DMS53 (cell line): Measurements from ENCODE around the gene NTRK2.

Experiments used
- DNase-seq: peaks from one replicate; lab custom pipeline; 2025; lab: John Stamatoyannopoulos, UW

NTRK2 gene

DNA sequence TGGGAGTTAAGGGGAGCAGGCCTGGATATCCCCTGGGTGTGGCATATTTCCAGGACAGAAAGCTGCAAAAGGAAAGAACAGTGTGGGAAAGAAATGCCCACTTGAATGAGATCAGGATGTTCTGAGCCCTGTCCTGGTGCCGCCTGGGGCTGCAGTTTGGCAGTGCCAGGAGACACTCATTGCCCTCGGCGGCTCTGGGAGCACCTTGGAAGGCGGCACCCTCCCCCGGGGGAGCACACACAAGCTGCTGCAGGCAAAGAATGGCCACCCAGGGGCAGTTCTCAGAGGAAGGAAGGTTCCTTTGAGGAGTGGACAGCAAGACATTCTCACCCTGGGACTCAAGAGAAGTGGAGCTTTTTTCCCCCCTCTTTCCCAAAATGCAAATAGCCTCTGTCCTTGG, 305.3 kb downstream of the NTRK2 start:
- DNase-seq = no peak

DNA sequence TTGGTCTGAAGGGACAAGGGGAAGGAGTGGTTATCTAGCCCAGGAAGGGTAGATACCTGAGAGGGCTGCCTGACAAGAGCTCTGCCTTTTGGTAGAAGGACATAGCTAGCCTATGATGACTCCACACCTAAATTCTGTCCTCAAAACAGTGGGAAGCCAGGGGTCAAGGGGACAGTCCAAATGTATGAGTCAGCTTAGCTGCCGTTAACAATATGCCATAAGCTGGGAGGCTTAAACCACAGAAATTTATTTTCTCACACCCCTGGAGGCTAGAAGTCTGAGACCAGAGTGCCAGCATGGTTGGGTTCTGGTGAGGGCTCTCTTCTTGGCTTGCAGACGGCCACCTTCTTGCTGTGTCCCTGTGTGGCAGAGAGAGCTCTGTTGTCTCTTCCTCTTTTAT, 306.4 kb downstream of the NTRK2 start:
- DNase-seq = no peak

DNA sequence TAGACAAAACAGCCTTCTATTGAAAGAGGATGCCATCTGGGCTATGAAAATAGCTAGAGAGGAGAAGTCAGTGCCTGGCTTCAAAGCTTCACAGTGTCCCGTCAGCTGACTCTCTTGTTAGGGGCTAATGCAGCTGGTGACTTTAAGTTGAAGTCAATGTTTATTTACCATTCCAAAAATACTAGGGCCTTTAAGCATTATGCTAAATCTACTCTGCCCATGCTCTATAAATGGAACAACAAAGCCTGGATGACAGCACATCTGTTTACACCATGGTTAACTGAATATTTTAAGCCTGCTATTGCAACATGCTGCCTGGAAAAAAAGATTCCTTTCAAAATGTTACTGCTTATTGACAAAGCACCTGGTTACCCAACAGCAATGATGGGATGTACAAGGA, 309.1 kb downstream of the NTRK2 start:
- no peak for DNase-seq

DNA sequence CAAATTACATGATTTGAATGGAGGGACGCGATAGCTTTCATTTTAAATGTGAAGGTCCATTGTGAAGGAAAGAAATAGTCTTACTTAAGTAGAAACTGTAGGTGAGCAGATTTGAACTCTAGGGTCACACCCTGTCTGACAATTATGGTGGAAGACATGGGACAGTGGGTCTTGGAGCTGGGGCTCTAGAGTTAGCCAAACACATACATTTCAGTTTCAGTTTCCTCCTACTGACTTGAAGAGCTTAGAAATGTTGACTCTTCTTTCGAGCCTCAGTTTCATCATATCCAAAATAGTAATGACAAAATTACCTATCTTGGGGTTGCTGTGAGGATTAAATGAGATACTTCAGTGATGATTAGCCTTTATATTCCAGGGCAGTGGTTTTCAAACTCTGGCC, 314.2 kb downstream of the NTRK2 start:
- no peak for DNase-seq

DNA sequence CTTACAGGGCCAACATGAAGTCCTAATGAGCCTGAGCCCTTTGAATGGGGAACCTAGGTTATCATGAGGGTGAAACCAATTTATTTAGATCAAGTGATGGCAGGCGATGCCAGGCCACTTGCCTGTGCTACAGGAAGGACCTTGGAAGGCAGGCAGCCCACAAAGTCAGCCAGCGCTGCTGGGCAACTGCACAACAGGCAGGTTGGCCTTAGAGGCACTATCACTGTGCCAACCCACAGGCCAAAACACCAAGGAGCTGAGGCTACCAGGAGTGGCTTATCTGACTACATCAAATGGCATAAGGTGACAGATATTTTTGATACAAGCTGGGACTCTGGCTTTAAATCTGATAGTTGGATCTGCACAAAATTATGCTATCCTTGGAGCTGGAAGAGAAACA, 319.1 kb downstream of the NTRK2 start:
- DNase-seq = no peak

DNA sequence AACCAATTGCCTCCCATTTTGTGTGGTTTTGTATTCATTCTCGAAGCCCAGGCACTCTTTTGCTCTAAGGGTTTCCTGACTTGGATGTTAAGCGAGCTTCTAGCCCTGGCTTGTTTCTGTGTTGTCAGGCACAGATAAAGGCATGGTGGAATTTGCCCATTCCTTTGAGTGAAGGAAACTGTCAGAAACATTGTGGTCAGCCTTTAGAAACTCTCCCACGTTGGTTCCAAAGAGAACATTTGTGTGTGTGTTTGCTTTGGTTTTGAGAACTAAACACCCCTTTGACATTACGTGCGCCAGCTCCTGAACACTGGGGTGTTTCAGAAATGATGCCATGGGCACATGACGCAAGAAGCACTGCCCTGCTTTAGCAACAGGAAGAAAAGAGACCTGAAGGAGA, 320.9 kb downstream of the NTRK2 start:
- no peak for DNase-seq

DNA sequence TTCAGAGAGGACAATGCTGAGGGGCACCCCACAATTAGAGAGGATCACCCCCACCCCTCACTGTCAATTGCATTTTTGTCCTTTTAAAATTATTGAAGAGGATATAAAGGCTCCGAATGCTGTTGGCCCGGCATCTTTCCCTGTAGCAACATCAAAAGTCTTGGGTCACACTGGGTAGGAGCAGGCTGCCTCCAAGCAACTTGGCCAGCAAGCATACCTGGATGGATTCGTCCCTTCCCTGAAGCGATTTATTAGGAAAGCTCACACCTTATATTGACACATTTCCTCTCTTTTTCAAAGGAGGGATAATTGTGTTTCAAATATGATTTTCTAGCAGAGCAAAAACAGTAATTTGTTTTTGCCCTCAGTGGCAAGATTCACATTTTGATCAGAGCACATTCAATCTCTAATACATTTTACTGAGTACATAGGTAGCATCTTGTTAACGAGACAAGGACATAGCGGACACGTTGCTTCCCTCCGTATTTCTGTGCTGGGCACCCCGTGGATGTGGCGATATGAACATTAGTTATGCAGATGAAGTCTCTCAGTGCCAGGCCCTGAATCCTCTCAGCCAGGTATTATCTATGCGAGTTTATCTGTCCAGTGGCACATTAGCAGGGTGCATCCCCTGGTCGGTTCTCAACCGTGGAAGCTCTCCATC, 321.5 kb downstream of the NTRK2 start:
- DNase-seq = no peak

DNA sequence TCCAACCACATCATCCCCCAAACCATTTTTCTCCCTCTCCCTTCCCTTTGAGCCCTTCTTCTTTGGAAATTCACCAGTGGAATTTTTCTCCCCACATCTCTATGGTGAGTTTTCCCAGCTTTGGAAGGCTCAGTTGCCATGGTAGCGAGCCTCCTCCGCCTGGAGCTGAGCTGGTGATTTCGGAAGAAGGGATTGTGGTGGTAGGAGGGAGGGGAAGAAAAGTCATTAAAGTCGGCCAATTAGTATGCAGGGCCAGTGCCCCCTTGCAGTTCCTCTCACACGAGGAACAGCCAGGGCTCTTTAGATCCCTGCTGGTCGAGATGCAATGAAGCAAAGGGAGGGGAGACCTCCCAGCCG, 322.0 kb downstream of the NTRK2 start:
- no peak for DNase-seq

DNA sequence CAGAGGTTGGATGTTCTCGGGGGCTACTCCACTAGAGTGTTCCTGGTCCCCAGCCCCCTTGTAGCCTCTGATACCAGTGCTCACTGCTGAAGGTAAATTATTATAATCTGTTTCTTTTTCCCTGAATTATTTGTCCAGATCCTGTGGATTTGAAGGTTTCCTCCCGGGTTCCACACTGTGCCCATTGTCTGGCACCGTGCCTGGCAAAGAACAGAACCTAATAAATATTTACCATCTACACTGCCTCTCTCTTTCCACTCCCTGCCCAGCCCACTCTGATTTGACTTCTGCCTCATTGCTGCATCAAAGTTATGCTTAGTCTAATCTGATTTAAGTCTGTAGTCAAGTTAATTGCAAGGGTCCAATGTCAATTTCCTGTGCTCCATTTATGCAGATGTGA, 322.9 kb downstream of the NTRK2 start:
- no peak for DNase-seq

DNA sequence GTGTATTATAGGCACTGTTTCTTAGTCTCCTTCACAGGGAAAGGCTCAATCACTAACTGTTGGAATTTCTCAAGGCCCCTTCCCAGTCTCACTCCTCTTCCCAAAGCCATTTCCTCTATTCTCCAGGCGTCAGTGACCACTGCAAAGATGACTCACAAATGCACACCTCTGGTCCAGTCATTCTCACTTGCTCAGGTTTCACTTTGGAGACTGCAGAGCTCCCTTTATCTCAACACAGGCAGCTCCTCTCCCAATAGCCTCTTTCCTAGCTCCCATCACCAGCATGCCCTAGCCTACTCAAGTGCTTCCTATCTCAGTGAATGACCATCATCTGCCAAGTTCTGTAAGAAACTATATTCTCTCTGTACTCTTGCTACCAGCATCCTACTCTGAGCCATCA, 323.6 kb downstream of the NTRK2 start:
- no peak for DNase-seq

DNA sequence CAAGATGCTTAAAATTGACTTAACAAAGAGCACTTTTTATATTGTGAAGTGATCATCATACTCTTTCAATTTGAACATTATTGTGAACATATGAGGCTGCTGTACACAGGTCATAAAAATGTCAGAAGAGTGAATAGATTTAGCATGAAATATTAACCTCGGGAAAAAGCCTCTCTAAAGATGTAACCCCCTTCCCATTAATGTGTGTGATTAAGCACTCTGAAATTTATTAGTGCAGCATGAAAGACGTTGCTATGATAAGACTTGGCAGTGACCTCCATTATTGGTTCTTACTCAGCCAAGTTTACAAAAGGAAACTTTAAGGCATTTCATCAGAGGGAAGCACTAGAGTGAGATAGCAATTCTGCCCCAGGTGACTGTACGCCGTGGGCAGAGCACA, 326.5 kb downstream of the NTRK2 start:
- DNase-seq = no peak

DNA sequence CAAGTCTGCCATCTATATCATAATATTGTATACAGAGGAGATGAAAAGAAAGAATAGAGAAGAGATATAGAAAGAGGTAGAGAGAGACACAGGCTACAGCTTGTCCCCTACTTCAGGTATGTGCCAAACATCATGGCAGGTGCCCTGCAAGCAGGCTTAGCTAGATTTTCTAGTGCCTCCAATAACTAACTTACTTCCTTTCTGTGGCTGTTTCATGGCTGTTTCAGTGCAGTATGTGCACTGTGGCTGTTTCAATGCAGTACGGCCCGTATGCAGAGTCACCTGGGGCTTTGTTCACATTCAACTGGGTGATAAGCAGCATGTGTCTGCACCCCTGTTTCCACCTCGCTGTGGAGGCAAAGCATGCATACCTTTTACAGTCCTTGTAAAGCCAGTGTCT, 327.2 kb downstream of the NTRK2 start:
- DNase-seq = no peak

DNA sequence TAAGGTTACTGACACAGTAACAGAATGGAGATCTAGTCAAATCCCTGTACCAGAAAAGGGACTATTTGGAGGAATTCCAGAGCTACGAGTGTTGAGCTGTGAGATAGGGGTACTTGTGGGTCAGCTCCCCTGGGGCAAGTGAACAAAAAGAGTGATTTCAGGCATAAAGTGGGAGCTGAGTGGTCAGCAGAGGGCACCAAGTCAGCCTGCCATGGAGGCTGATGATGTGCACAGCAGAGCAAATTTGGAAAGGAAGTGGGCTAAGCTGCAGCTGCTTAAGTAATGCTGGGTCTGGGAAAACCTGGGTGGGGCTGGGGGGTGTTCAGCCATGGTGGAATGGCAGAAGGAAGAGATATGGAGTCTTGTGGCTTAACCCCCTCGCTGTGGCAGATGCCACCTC, 327.9 kb downstream of the NTRK2 start:
- no peak for DNase-seq

DNA sequence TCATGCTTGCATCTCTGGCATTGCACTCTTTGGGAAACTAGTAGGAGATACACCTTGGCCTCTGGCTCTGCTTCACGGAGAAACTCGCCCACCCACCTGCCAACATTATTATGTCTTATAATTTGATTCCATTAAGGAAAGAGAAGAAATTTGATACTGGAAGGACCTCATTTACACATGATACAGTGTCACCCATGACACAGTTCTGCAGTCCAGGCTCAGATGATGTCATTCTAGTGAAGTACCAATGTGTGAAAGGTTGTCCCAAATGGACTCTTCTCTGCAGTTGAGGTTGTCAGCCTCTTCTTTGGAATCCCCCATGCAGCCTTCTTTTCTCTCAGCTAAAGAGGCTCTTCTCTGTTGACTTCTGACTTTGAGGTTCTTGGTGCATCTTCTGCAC, 329.1 kb downstream of the NTRK2 start:
- DNase-seq = no peak

DNA sequence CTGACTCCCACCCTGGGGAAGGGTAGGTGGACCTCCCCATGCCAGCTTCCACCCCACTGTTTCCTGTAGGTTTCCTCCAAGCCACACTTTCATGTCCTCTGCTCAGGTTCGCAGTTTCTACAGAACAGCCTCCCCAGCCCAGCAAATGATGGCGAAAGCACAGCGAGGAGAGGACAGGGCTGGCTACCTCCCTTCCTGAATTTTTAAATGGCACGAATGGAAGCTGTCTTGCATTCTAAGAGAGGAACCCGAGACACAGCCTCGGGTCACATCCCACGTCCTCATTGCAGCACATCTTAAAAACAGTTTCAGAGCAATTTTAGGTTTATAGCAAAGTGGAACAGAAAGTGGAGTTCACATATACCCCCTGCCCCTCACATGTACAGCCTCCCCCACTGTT, 330.3 kb downstream of the NTRK2 start:
- DNase-seq = no peak

DNA sequence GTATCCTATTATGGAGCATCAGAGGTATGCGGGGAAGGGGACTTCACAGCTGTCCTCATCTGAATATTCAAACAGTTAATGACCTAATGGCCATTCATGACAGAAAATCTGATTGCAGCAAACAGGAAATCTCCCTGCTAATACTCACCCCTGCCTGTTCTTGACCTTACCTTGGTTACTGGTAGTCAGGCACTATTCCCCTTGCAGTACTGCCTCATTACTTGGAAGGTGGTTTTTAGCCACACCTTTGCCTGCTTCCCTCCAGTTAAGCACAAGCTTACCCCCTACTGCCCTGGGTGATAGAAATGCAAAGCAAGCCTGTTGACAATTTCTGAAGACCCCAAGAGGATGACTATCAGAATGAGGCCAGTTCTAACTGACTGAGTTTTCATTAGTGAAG, 332.4 kb downstream of the NTRK2 start:
- DNase-seq = no peak

DNA sequence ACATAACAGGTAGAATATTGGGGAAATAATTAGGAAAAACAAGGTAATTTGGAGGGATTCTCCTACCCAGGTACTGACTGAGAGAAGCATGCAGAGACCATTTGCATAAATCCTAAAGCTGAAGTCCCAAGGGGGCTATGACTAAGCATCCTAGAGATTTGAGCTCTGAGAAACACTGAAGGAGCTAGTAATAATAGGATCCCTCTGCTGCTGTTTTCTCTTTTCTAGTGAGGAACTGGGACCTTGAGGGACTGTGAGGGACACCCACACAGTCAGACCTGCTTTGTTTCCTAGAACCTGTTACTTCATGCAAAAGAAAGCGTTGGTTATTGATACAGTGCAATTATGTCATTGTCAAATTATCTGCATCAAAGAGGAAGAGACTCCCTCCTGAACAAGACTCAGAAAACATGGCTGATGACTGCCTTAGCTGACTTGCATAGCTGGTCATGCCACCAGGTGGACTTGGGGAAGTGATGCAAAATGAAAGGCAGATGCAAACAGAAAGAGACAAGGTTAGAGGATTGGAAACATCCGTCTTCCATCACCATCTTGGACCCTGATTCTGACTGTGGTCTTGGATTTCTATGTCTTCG, 335.4 kb downstream of the NTRK2 start:
- DNase-seq = no peak

DNA sequence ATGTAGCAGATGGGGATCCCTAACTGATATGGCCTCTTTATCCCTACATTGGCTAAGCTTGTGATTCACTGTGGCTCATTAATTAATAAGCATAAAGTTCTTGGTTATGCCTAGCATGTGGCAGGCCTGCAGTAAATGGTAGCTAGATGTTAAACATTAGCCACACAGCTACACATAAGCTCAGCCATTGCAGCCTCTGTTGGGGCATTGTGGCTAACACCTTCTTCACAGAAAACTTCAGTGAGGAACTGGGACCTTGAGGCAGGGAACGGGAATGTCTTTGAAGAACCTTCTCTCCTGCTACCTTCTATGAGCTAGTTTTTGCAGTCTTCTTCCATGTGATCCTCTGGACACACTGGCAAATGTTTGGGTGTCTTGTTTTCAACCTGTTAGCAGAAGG, 338.2 kb downstream of the NTRK2 start:
- DNase-seq = no peak

DNA sequence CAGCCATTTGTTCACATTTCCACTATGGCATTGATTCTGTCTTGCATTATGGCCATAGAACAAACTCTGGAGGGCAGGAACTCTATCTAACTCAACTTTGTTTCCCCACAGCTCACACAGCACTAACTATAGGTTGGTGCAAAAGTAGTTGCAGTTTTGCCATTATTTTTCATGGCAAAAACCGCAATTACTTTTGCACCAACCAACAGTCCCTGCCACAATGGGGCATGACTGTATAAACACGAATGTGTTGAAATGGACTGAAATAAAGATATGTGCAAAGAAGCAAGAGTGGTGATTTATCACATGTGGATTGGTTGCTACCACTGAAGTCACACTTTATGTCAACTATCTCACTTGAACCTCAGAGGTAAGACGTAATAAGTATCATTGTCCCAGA, 338.7 kb downstream of the NTRK2 start:
- DNase-seq = no peak

DNA sequence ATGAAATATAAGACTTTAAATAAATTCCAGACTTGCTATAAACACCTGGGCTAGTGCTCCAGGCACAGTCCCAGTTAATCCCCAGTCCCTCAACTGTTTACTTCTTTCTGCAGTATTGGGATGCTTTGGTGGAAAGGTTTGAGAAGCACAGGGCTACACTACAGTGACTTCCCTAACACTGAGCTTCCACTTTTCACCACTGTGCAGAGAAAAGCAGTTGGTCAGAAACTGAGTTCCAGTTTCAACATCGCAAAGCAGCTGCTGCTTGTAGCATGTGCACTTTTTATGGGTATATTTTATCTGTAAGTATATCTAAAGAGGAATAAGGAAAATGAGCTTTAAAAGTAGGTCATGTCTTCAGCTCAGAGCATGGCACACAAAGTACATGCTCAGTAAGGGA, 339.7 kb downstream of the NTRK2 start:
- no peak for DNase-seq

DNA sequence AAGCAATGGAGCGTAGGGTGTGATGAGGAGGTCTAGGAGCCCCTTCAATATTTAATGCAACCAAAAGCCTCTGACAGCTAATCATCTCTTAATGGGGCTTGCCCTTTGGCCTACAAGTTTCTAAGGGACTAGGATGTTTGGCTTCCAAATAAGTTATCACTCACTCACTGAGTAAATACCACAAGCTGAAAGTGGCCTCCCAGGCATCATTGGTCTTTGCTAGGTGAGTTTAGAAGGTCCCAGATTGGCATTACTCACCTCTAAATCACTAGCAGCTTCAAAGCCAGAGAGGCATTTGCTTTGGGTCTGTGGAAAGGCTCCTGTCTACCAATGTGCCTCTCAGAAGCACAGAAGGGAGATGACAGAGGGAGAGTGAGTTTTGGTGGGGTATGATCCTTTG, 344.2 kb downstream of the NTRK2 start:
- no peak for DNase-seq

DNA sequence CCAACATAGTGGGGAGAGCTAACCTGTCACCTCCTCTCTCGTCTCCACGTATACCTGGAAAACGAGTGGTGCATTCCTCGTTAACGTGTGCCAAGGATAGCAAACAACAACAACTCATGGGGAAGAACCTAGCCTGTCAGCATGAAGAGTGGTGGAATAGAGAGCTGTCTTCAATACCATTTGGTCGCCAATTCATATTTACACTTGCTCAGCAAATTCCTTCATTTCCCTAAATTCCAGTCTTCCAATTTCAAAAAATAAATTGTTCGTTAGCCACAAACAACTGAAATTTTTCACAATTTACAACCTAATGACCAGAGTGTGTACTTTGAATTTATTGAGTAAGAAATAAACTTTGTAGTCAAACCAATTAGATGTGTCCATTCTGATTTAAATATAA, 344.8 kb downstream of the NTRK2 start:
- no peak for DNase-seq

DNA sequence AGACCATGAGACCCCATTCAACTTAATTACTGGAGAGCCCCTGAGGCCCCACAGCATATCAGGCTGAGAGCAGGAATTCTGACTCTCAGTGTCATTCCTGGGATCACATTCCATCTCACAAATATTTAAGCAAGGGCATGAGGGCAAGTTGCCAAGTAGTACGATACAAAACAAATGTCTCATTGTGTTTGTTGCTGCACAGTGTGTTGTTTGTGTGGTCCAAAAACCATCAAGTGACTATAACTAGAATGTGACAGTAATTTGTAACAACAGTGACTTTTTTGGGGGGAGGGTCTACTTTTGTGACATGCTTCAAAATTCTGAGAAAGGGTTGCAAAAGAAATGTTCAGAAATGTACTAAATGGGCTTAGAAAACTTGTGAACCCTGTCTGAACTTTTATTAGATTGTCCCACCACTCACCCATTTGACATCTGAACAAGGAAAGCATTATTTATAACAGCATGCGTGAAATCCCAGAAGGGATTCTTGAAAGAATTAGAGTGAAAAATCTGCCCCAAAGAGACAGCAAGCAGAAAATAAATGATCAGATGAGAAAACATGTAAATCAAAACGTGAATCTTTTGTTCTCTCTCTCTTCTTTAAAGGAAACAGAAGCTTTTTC, 347.0 kb downstream of the NTRK2 start:
- no peak for DNase-seq

DNA sequence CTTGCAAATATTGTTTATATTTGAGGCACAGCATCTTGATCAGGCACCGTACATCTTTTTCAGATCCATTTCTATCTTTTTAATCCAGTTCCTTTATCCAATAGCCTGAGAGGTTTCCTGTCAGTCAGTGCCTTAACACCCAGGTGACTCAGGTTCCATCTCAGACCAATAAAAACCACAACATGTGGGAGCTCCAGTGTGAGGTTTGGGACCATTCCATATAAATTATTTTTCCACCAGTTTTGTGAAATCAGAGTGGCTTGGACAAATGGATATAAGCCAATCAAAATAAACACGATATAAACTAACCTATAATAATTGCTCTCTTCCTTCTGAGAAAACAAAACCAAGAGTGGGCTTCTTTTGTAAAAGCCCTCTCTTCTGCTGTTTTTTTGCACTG, 351.3 kb downstream of the NTRK2 start:
- DNase-seq = no peak
